Bone marrow (tissue), 2 donors: ENCODE measurements around the gene MXI1.
"Not testable (repeated sequence)": the region's sequence is repeated elsewhere in the genome, so short reads cannot be mapped to it uniquely, and the experiment has no call there.

Source experiments
- DNase-seq, 2 donors: peaks; one replicate each; lab custom pipeline; 2025; lab: John Stamatoyannopoulos, UW

The MXI1 gene

GRCh38 chr10:110317866-110318850, 110.8 kb downstream of the MXI1 start:
- no peak for DNase-seq

GRCh38 chr10:110321869-110322620, 114.6 kb downstream of the MXI1 start:
- DNase-seq: no peak

GRCh38 chr10:110323503-110323902, 116.1 kb downstream of the MXI1 start:
- DNase-seq: no peak

GRCh38 chr10:110324201-110324804, 116.9 kb downstream of the MXI1 start:
- no peak for DNase-seq

GRCh38 chr10:110324805-110325280, 117.4 kb downstream of the MXI1 start:
- DNase-seq: no peak

- peak in 1 of 2 donors; percentile 12 for DNase-seq
These were observed 119.1 kb downstream of the MXI1 start for GRCh38 chr10:110326351-110327032.

- DNase-seq: no peak
These were observed 120.0 kb downstream of the MXI1 start for GRCh38 chr10:110327262-110327914.

- DNase-seq: no peak
These were observed 123.3 kb downstream of the MXI1 start for GRCh38 chr10:110330675-110331074.

GRCh38 chr10:110331226-110331795, 123.9 kb downstream of the MXI1 start:
- not testable (repeated sequence) for DNase-seq

- DNase-seq: no peak
These were observed 126.8 kb downstream of the MXI1 start for GRCh38 chr10:110334061-110334656.

GRCh38 chr10:110335314-110336064, 128.1 kb downstream of the MXI1 start:
- peak in 1 of 2 donors; percentile 17 for DNase-seq

GRCh38 chr10:110336111-110336721, 128.8 kb downstream of the MXI1 start:
- DNase-seq: no peak
